Measurements from ENCODE around the gene CSRP3.

Gene CSRP3

GRCh38 chr11:19237381-19237780 lies 35.6 kb upstream of the CSRP3 start:
- Mint-ChIP-seq H3K9me3 (no peaks in the 10 kb centered on the region), H3K27me3 (ENCODE audit: low read depth) (peaks cover 3% of the 10 kb centered on the region), H3K4me1 (ENCODE audit: low read depth) (peaks cover 24% of the 10 kb centered on the region), H3K4me3 (no peak overlapping the region), H3K27ac (no peak overlapping the region), H3K36me3 (ENCODE audit: low read depth) (peaks cover 66% of the 10 kb centered on the region)
- DNase-seq (ENCODE audit: low spot score), result no peak

- no peak overlapping the region for H3K27ac Mint-ChIP-seq
- H3K27me3 Mint-ChIP-seq (ENCODE audit: low read depth), result no peaks in the 10 kb centered on the region
- peaks cover 28% of the 10 kb centered on the region for H3K4me1 Mint-ChIP-seq (ENCODE audit: low read depth)
- no peak overlapping the region for H3K4me3 Mint-ChIP-seq
- no peaks in the 10 kb centered on the region for H3K9me3 Mint-ChIP-seq
- DNase-seq (ENCODE audit: low spot score), result no peak
- H3K36me3 Mint-ChIP-seq (ENCODE audit: low read depth), result peaks cover 84% of the 10 kb centered on the region
These were observed 32.5 kb upstream of the CSRP3 start for GRCh38 chr11:19234231-19234817.

GRCh38 chr11:19232910-19233503 lies 31.2 kb upstream of the CSRP3 start:
- no peak overlapping the region for H3K4me3 Mint-ChIP-seq
- H3K4me1 Mint-ChIP-seq (ENCODE audit: low read depth), result peaks cover 18% of the 10 kb centered on the region
- DNase-seq (ENCODE audit: low spot score), result no peak
- no peak overlapping the region for H3K27ac Mint-ChIP-seq
- H3K36me3 Mint-ChIP-seq (ENCODE audit: low read depth), result peaks cover 82% of the 10 kb centered on the region
- no peaks in the 10 kb centered on the region for H3K9me3 Mint-ChIP-seq
- H3K27me3 Mint-ChIP-seq (ENCODE audit: low read depth), result no peaks in the 10 kb centered on the region

- DNase-seq (ENCODE audit: low spot score), result no peak
- H3K36me3 Mint-ChIP-seq (ENCODE audit: low read depth), result peaks cover 76% of the 10 kb centered on the region
- H3K27me3 Mint-ChIP-seq (ENCODE audit: low read depth), result no peaks in the 10 kb centered on the region
- H3K4me1 Mint-ChIP-seq (ENCODE audit: low read depth), result peaks cover 12% of the 10 kb centered on the region
- no peak overlapping the region for H3K4me3 Mint-ChIP-seq
- no peak overlapping the region for H3K27ac Mint-ChIP-seq
- no peaks in the 10 kb centered on the region for H3K9me3 Mint-ChIP-seq
These were observed 27.9 kb upstream of the CSRP3 start for GRCh38 chr11:19229671-19230070.

- Mint-ChIP-seq H3K27me3 (ENCODE audit: low read depth) (no peaks in the 10 kb centered on the region), H3K36me3 (ENCODE audit: low read depth) (peaks cover 74% of the 10 kb centered on the region), H3K4me1 (ENCODE audit: low read depth) (peaks cover 10% of the 10 kb centered on the region), H3K4me3 (no peak overlapping the region), H3K9me3 (no peaks in the 10 kb centered on the region), H3K27ac (no peak overlapping the region)
- DNase-seq (ENCODE audit: low spot score), result no peak
These were observed 27.2 kb upstream of the CSRP3 start for GRCh38 chr11:19228968-19229367.

GRCh38 chr11:19226378-19227195 lies 24.8 kb upstream of the CSRP3 start:
- no peak overlapping the region for H3K4me3 Mint-ChIP-seq
- no peaks in the 10 kb centered on the region for H3K27me3 Mint-ChIP-seq (ENCODE audit: low read depth)
- DNase-seq (ENCODE audit: low spot score), result no peak
- no peak overlapping the region for H3K27ac Mint-ChIP-seq
- peaks cover 11% of the 10 kb centered on the region for H3K4me1 Mint-ChIP-seq (ENCODE audit: low read depth)
- H3K9me3 Mint-ChIP-seq, result no peaks in the 10 kb centered on the region
- peaks cover 78% of the 10 kb centered on the region for H3K36me3 Mint-ChIP-seq (ENCODE audit: low read depth)

- DNase-seq (ENCODE audit: low spot score), result no peak
- H3K27ac Mint-ChIP-seq, result no peak overlapping the region
- peaks cover 9% of the 10 kb centered on the region for H3K4me1 Mint-ChIP-seq (ENCODE audit: low read depth)
- H3K36me3 Mint-ChIP-seq (ENCODE audit: low read depth), result peaks cover 70% of the 10 kb centered on the region
- H3K4me3 Mint-ChIP-seq, result no peak overlapping the region
- H3K9me3 Mint-ChIP-seq, result no peaks in the 10 kb centered on the region
- no peaks in the 10 kb centered on the region for H3K27me3 Mint-ChIP-seq (ENCODE audit: low read depth)
These were observed 23.8 kb upstream of the CSRP3 start for GRCh38 chr11:19225581-19225980.

- no peak overlapping the region for H3K4me3 Mint-ChIP-seq
- no peak overlapping the region for H3K27ac Mint-ChIP-seq
- no peaks in the 10 kb centered on the region for H3K9me3 Mint-ChIP-seq
- no peaks in the 10 kb centered on the region for H3K27me3 Mint-ChIP-seq (ENCODE audit: low read depth)
- H3K36me3 Mint-ChIP-seq (ENCODE audit: low read depth), result peaks cover 65% of the 10 kb centered on the region
- H3K4me1 Mint-ChIP-seq (ENCODE audit: low read depth), result peaks cover 5% of the 10 kb centered on the region
- no peak for DNase-seq (ENCODE audit: low spot score)
These were observed 23.3 kb upstream of the CSRP3 start for GRCh38 chr11:19225123-19225522.

GRCh38 chr11:19220903-19221724 lies 19.3 kb upstream of the CSRP3 start:
- Mint-ChIP-seq H3K27ac (no peak overlapping the region), H3K4me1 (ENCODE audit: low read depth) (peaks cover 1% of the 10 kb centered on the region), H3K9me3 (no peaks in the 10 kb centered on the region), H3K4me3 (no peak overlapping the region), H3K36me3 (ENCODE audit: low read depth) (peaks cover 37% of the 10 kb centered on the region), H3K27me3 (ENCODE audit: low read depth) (peaks cover 2% of the 10 kb centered on the region)
- DNase-seq (ENCODE audit: low spot score), result no peak

- Mint-ChIP-seq H3K27me3 (ENCODE audit: low read depth) (peaks cover 13% of the 10 kb centered on the region), H3K27ac (no peak overlapping the region), H3K9me3 (no peaks in the 10 kb centered on the region), H3K4me3 (no peak overlapping the region), H3K36me3 (ENCODE audit: low read depth) (peaks cover 19% of the 10 kb centered on the region), H3K4me1 (ENCODE audit: low read depth) (peaks cover 1% of the 10 kb centered on the region)
- no peak for DNase-seq (ENCODE audit: low spot score)
These were observed 17.1 kb upstream of the CSRP3 start for GRCh38 chr11:19218786-19219460.

GRCh38 chr11:19218216-19218615 lies 16.4 kb upstream of the CSRP3 start:
- peaks cover 15% of the 10 kb centered on the region for H3K27me3 Mint-ChIP-seq (ENCODE audit: low read depth)
- no peak overlapping the region for H3K4me3 Mint-ChIP-seq
- H3K36me3 Mint-ChIP-seq (ENCODE audit: low read depth), result peaks cover 14% of the 10 kb centered on the region
- no peak overlapping the region for H3K27ac Mint-ChIP-seq
- DNase-seq (ENCODE audit: low spot score), result no peak
- H3K9me3 Mint-ChIP-seq, result no peaks in the 10 kb centered on the region
- peaks cover 1% of the 10 kb centered on the region for H3K4me1 Mint-ChIP-seq (ENCODE audit: low read depth)

GRCh38 chr11:19216709-19217374 lies 15.1 kb upstream of the CSRP3 start:
- Mint-ChIP-seq H3K27me3 (ENCODE audit: low read depth) (peaks cover 20% of the 10 kb centered on the region), H3K4me1 (ENCODE audit: low read depth) (no peaks in the 10 kb centered on the region), H3K27ac (no peak overlapping the region), H3K4me3 (no peak overlapping the region), H3K36me3 (ENCODE audit: low read depth) (peaks cover 1% of the 10 kb centered on the region), H3K9me3 (no peaks in the 10 kb centered on the region)
- DNase-seq (ENCODE audit: low spot score), result no peak

- no peak for DNase-seq (ENCODE audit: low spot score)
- Mint-ChIP-seq H3K4me3 (no peak overlapping the region), H3K4me1 (ENCODE audit: low read depth) (no peaks in the 10 kb centered on the region), H3K27me3 (ENCODE audit: low read depth) (peaks cover 20% of the 10 kb centered on the region), H3K9me3 (no peaks in the 10 kb centered on the region), H3K27ac (no peak overlapping the region), H3K36me3 (ENCODE audit: low read depth) (no peaks in the 10 kb centered on the region)
These were observed 14.2 kb upstream of the CSRP3 start for GRCh38 chr11:19216021-19216420.
